GM19397 (cell line): ENCODE data around the gene CERS3.

Source experiments
- ATAC-seq: cut with Tn5 transposase; IDR thresholded peaks from one replicate; pipeline ENCODE4 v1.9.1; 2021; ENCODE audit warnings: mild to moderate bottlenecking, moderate library complexity; ENCODE audit not compliant: unreplicated experiment

The CERS3 gene

GRCh38 chr15:100528833-100529428 is at the start of gene CERS3:
CERS3 (minus strand) TSS chr15:100528950; CDS start chr15:100501849, 27,101 bp downstream.
- no peak for ATAC-seq

- ATAC-seq, result no peak
Measured at GRCh38 chr15:100573526-100573925, 44.8 kb upstream of the CERS3 start.

GRCh38 chr15:100572362-100572983 is 43.7 kb upstream of the CERS3 start:
- ATAC-seq, result no peak

GRCh38 chr15:100571592-100572167 is 42.9 kb upstream of the CERS3 start:
- ATAC-seq, result no peak

- no peak for ATAC-seq
Measured at GRCh38 chr15:100570735-100571313, 42.1 kb upstream of the CERS3 start.

- no peak for ATAC-seq
Measured at GRCh38 chr15:100570275-100570674, 41.5 kb upstream of the CERS3 start.

GRCh38 chr15:100569391-100569790 is 40.6 kb upstream of the CERS3 start:
- ATAC-seq, result no peak

GRCh38 chr15:100566850-100567628 is 38.3 kb upstream of the CERS3 start:
- no peak for ATAC-seq

GRCh38 chr15:100565591-100565990 is 36.8 kb upstream of the CERS3 start:
- no peak for ATAC-seq

GRCh38 chr15:100560323-100560722 is 31.6 kb upstream of the CERS3 start:
- no peak for ATAC-seq

- ATAC-seq, result no peak
Measured at GRCh38 chr15:100559330-100559729, 30.6 kb upstream of the CERS3 start.

- ATAC-seq, result no peak
Measured at GRCh38 chr15:100558771-100559254, 30.1 kb upstream of the CERS3 start.

- no peak for ATAC-seq
Measured at GRCh38 chr15:100553468-100553867, 24.7 kb upstream of the CERS3 start.

GRCh38 chr15:100547961-100548360 is 19.2 kb upstream of the CERS3 start:
- no peak for ATAC-seq

- ATAC-seq, result no peak
Measured at GRCh38 chr15:100544946-100545345, 16.2 kb upstream of the CERS3 start.

- ATAC-seq, result no peak
Measured at GRCh38 chr15:100544338-100544841, 15.6 kb upstream of the CERS3 start.

- ATAC-seq, result no peak
Measured at GRCh38 chr15:100542290-100542689, 13.5 kb upstream of the CERS3 start.

GRCh38 chr15:100537331-100537730 is 8.6 kb upstream of the CERS3 start:
- no peak for ATAC-seq

GRCh38 chr15:100536733-100537132 is 8.0 kb upstream of the CERS3 start:
- no peak for ATAC-seq

GRCh38 chr15:100533886-100534285 is 5.1 kb upstream of the CERS3 start:
- no peak for ATAC-seq

- ATAC-seq, result no peak
Measured at GRCh38 chr15:100531823-100532327, 3.1 kb upstream of the CERS3 start.
